GM23338 (cell line): Measurements from ENCODE around the gene COBL. TPM values are rescaled to one million over a fixed set of nuclear protein-coding genes. Genes with fewer than 3 reads are reported as not detected.

ENCODE experiments used
- ATAC-seq: fragments of 200-7000 bp; cut with Tn5 transposase; 3 replicates; pipeline ENCODE4 v1.9.1; 2020
- DNase-seq: peaks from one replicate; pipeline ENCODE4 v3.0.0-alpha.2; 2015; ENCODE audit warnings: low spot score
- H2AFZ ChIP-seq: fragments of 200-600 bp; sonication (generic); 2 replicates; pipeline ENCODE4 v1.8.0; 2016; ENCODE audit warnings: antibody characterized with exemption, mild to moderate bottlenecking, moderate library complexity
- H3F3A ChIP-seq: fragments of 200-600 bp; sonication (generic); replicated peaks from 2 replicates; pipeline ENCODE4 v1.8.0; 2017; ENCODE audit warnings: antibody characterized with exemption, mixed run types, low read depth
- H3K27ac ChIP-seq: fragments of 200-600 bp; sonication (generic); 2 replicates; pipeline ENCODE4 v1.6.1; 2016; ENCODE audit warnings: low read depth
- H3K27me3 ChIP-seq: fragments of 200-600 bp; sonication (generic); 2 replicates; pipeline ENCODE4 v1.8.0; 2016; ENCODE audit warnings: mild to moderate bottlenecking, mixed run types, moderate library complexity; ENCODE audit not compliant: insufficient read depth
- H3K36me3 ChIP-seq: fragments of 200-600 bp; sonication (generic); 2 replicates; pipeline ENCODE4 v1.8.0; 2016; ENCODE audit warnings: mild to moderate bottlenecking; ENCODE audit not compliant: insufficient read depth
- H3K4me1 ChIP-seq: fragments of 200-600 bp; sonication (generic); 2 replicates; pipeline ENCODE4 v1.8.0; 2016; ENCODE audit warnings: mild to moderate bottlenecking, moderate library complexity; ENCODE audit not compliant: insufficient read depth
- H3K4me2 ChIP-seq: fragments of 200-600 bp; sonication (generic); 2 replicates; pipeline ENCODE4 v1.7.1; 2017; ENCODE audit warnings: mixed run types
- H3K4me3 ChIP-seq: fragments of 200-600 bp; sonication (generic); 2 replicates; pipeline ENCODE4 v1.6.1; 2016; ENCODE audit warnings: mixed run types
- H3K79me2 ChIP-seq: fragments of 200-600 bp; sonication (generic); replicated peaks from 2 replicates; pipeline ENCODE4 v1.8.0; 2017; ENCODE audit warnings: mild to moderate bottlenecking; ENCODE audit not compliant: insufficient read depth
- H3K9me2 ChIP-seq: fragments of 200-600 bp; sonication (generic); 2 replicates; pipeline ENCODE4 v1.8.0; 2017; ENCODE audit not compliant: insufficient read depth
- H4K20me1 ChIP-seq: fragments of 200-600 bp; sonication (generic); replicated peaks from 2 replicates; pipeline ENCODE4 v1.8.0; 2017; ENCODE audit warnings: mild to moderate bottlenecking; ENCODE audit not compliant: insufficient read depth
- H3K27ac Mint-ChIP-seq: 2 replicates; pipeline ENCODE4 v1.8.0; 2020; ENCODE audit warnings: inconsistent platforms, mild to moderate bottlenecking, moderate library complexity, mixed read lengths
- H3K27me3 Mint-ChIP-seq: 3 replicates; pipeline ENCODE4 v1.8.0; 2022; ENCODE audit warnings: low read depth, mild to moderate bottlenecking, moderate library complexity, mixed read lengths, inconsistent platforms; ENCODE audit not compliant: insufficient read depth, poor library complexity
- H3K36me3 Mint-ChIP-seq: 3 replicates; pipeline ENCODE4 v1.8.0; 2021; ENCODE audit warnings: low read depth, mild to moderate bottlenecking, inconsistent platforms, moderate library complexity, mixed read lengths
- H3K4me1 Mint-ChIP-seq: 3 replicates; pipeline ENCODE4 v1.8.0; 2020; ENCODE audit warnings: mild to moderate bottlenecking, inconsistent platforms, mixed read lengths
- H3K4me3 Mint-ChIP-seq: 3 replicates; pipeline ENCODE4 v1.8.0; 2021; ENCODE audit warnings: moderate library complexity, mild to moderate bottlenecking, inconsistent platforms, mixed read lengths
- H3K9me3 Mint-ChIP-seq: 3 replicates; pipeline ENCODE4 v1.8.0; 2020; ENCODE audit warnings: moderate library complexity, mild to moderate bottlenecking, inconsistent platforms, mixed read lengths
- CREB1 ChIP-seq: fragments of 250-450 bp; sonication (Bioruptor Pico); IDR thresholded peaks from 2 replicates; pipeline ENCODE4 v1.5.0; 2020; ENCODE audit warnings: low read depth, mild to moderate bottlenecking, moderate library complexity
- EZH2 ChIP-seq: fragments of 200-600 bp; sonication (generic); IDR thresholded peaks from one replicate; pipeline ENCODE4 v1.8.0; 2017; ENCODE audit warnings: antibody characterized with exemption, mild to moderate bottlenecking, low read depth; ENCODE audit not compliant: unreplicated experiment
- EZH2phosphoT487 ChIP-seq: fragments of 200-600 bp; sonication (generic); IDR thresholded peaks from one replicate; pipeline ENCODE4 v1.8.1; 2018; ENCODE audit warnings: antibody characterized with exemption; ENCODE audit not compliant: unreplicated experiment
- JUNB ChIP-seq: IDR thresholded peaks from one replicate; pipeline ENCODE4 v1.6.1; 2016; ENCODE audit warnings: antibody characterized with exemption; ENCODE audit not compliant: unreplicated experiment
- NANOG ChIP-seq: IDR thresholded peaks from 2 replicates; pipeline ENCODE4 v1.6.1; 2016; ENCODE audit warnings: antibody characterized with exemption, borderline replicate concordance
- POLR2AphosphoS5 ChIP-seq: IDR thresholded peaks from 2 replicates; pipeline ENCODE4 v1.6.1; 2016; ENCODE audit warnings: antibody characterized with exemption, low read depth
- STAT1 ChIP-seq: IDR thresholded peaks from one replicate; pipeline ENCODE4 v1.6.1; 2016; ENCODE audit warnings: antibody characterized with exemption; ENCODE audit not compliant: unreplicated experiment
- ZNF114 ChIP-seq: fragments of 250-450 bp; sonication (Bioruptor Pico); IDR thresholded peaks from 2 replicates; pipeline ENCODE4 v1.5.0; 2020; ENCODE audit warnings: mild to moderate bottlenecking, moderate library complexity
- ZNF331 ChIP-seq: fragments of 250-450 bp; sonication (Bioruptor Pico); IDR thresholded peaks from 2 replicates; pipeline ENCODE4 v1.5.0; 2020; ENCODE audit warnings: low read depth, mild to moderate bottlenecking, moderate library complexity
- polyA plus RNA-seq: library from polyadenylated mRNA; unstranded; fragments of >200 nt; fragmentation: Nextera tagmentation; extraction: Ambion mirVana; gene quantifications from 2 replicates; pipeline ENCODE4 v1.2.1, GENCODE V29; 2016
- total RNA-seq: library from RNA; depleted of rRNA; stranded (reverse); fragments of >200 nt; shearing (Covaris generic); gene quantifications from 2 replicates; pipeline ENCODE4 v1.2.3, GENCODE V29; 2014
- TF ChIP-seq, protein P1 (sequence below): fragments of 250-450 bp; sonication (Bioruptor Pico); IDR thresholded peaks from 2 replicates; pipeline ENCODE4 v1.5.0; 2020; ENCODE audit warnings: mild to moderate bottlenecking, moderate library complexity
- TF ChIP-seq, protein P2 (sequence below): IDR thresholded peaks from one replicate; pipeline ENCODE4 v1.6.1; 2018; ENCODE audit warnings: antibody characterized with exemption; ENCODE audit not compliant: unreplicated experiment
- TF ChIP-seq, protein P3 (sequence below): IDR thresholded peaks from 2 replicates; pipeline ENCODE4 v1.6.1; 2016; ENCODE audit warnings: antibody characterized with exemption
- TF ChIP-seq, protein P4 (sequence below), 2 experiments: fragments of 200-600 bp in 1 of 2; sonication (generic) in 1 of 2; conservative IDR thresholded peaks; 2 replicates each; pipeline versions ENCODE4 v1.5.1 to v1.6.1; 2016 to 2017; ENCODE audit warnings: antibody characterized with exemption in 2 of 2, low read depth in 2 of 2, mild to moderate bottlenecking in 2 of 2, moderate library complexity in 1 of 2

The COBL gene
- total and polyA plus RNA-seq, 2 experiments from 2014 or later = 18.3 to 51.9 TPM

DNA sequence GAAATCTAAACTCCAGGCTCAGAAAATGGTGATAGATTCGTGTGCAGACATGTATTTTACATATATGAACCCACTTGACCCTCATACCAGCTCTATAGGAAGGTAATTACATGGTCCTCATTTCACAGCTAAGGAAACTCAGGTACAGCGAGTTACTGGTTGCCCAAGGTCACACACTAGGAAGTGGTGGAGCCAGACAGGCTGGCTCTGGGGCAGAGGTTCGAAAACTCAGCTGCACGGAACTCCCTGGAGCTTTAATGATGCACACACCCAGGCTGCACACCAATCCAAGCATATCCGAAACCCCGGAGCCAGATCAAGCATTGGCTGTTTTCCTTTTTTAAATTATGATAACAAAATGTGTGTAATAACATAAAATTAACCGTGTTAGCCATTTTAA, 172.4 kb downstream of the COBL start:
- no peaks in the 10 kb centered on the region for H3F3A ChIP-seq
- 0 out of 2 replicates have a peak, but pooled peaks cover 3% of the 10 kb centered on the region for H4K20me1 ChIP-seq
- Mint-ChIP-seq H3K4me3 (no peak overlapping the region), H3K27ac (no peak overlapping the region), H3K27me3 (peaks cover 6% of the 10 kb centered on the region), H3K9me3 (peaks cover 35% of the 10 kb centered on the region), H3K36me3 (peaks cover 38% of the 10 kb centered on the region), H3K4me1 (peaks cover 30% of the 10 kb centered on the region)
- H3K27ac ChIP-seq = no peak overlapping the region; the same call in 1 of the 2 replicates
- no peak overlapping the region for H3K4me3 ChIP-seq
- H2AFZ ChIP-seq = no peak overlapping the region
- no peaks in the 10 kb centered on the region for H3K9me2 ChIP-seq
- no peaks in the 10 kb centered on the region for H3K27me3 ChIP-seq
- H3K4me1 ChIP-seq = peaks cover 21% of the 10 kb centered on the region
- no peak for ATAC-seq
- H3K36me3 ChIP-seq = peaks cover 7% of the 10 kb centered on the region; the same call in 1 of the 2 replicates
- DNase-seq = no peak
- TF ChIP-seq JUNB = no peak
- TF ChIP-seq ZNF331 (CRISPR knock-in tag) = no peak
- TF ChIP-seq, protein P1, sequence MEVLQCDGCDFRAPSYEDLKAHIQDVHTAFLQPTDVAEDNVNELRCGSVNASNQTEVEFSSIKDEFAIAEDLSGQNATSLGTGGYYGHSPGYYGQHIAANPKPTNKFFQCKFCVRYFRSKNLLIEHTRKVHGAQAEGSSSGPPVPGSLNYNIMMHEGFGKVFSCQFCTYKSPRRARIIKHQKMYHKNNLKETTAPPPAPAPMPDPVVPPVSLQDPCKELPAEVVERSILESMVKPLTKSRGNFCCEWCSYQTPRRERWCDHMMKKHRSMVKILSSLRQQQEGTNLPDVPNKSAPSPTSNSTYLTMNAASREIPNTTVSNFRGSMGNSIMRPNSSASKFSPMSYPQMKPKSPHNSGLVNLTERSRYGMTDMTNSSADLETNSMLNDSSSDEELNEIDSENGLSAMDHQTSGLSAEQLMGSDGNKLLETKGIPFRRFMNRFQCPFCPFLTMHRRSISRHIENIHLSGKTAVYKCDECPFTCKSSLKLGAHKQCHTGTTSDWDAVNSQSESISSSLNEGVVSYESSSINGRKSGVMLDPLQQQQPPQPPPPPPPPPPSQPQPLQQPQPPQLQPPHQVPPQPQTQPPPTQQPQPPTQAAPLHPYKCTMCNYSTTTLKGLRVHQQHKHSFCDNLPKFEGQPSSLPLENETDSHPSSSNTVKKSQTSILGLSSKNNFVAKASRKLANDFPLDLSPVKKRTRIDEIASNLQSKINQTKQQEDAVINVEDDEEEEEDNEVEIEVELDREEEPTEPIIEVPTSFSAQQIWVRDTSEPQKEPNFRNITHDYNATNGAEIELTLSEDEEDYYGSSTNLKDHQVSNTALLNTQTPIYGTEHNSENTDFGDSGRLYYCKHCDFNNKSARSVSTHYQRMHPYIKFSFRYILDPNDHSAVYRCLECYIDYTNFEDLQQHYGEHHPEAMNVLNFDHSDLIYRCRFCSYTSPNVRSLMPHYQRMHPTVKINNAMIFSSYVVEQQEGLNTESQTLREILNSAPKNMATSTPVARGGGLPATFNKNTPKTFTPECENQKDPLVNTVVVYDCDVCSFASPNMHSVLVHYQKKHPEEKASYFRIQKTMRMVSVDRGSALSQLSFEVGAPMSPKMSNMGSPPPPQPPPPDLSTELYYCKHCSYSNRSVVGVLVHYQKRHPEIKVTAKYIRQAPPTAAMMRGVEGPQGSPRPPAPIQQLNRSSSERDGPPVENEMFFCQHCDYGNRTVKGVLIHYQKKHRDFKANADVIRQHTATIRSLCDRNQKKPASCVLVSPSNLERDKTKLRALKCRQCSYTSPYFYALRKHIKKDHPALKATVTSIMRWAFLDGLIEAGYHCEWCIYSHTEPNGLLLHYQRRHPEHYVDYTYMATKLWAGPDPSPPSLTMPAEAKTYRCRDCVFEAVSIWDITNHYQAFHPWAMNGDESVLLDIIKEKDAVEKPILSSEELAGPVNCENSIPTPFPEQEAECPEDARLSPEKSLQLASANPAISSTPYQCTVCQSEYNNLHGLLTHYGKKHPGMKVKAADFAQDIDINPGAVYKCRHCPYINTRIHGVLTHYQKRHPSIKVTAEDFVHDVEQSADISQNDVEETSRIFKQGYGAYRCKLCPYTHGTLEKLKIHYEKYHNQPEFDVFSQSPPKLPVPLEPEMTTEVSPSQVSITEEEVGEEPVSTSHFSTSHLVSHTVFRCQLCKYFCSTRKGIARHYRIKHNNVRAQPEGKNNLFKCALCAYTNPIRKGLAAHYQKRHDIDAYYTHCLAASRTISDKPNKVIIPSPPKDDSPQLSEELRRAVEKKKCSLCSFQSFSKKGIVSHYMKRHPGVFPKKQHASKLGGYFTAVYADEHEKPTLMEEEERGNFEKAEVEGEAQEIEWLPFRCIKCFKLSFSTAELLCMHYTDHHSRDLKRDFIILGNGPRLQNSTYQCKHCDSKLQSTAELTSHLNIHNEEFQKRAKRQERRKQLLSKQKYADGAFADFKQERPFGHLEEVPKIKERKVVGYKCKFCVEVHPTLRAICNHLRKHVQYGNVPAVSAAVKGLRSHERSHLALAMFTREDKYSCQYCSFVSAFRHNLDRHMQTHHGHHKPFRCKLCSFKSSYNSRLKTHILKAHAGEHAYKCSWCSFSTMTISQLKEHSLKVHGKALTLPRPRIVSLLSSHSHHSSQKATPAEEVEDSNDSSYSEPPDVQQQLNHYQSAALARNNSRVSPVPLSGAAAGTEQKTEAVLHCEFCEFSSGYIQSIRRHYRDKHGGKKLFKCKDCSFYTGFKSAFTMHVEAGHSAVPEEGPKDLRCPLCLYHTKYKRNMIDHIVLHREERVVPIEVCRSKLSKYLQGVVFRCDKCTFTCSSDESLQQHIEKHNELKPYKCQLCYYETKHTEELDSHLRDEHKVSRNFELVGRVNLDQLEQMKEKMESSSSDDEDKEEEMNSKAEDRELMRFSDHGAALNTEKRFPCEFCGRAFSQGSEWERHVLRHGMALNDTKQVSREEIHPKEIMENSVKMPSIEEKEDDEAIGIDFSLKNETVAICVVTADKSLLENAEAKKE (CRISPR knock-in tag) = no peak
- TF ChIP-seq, protein P2, sequence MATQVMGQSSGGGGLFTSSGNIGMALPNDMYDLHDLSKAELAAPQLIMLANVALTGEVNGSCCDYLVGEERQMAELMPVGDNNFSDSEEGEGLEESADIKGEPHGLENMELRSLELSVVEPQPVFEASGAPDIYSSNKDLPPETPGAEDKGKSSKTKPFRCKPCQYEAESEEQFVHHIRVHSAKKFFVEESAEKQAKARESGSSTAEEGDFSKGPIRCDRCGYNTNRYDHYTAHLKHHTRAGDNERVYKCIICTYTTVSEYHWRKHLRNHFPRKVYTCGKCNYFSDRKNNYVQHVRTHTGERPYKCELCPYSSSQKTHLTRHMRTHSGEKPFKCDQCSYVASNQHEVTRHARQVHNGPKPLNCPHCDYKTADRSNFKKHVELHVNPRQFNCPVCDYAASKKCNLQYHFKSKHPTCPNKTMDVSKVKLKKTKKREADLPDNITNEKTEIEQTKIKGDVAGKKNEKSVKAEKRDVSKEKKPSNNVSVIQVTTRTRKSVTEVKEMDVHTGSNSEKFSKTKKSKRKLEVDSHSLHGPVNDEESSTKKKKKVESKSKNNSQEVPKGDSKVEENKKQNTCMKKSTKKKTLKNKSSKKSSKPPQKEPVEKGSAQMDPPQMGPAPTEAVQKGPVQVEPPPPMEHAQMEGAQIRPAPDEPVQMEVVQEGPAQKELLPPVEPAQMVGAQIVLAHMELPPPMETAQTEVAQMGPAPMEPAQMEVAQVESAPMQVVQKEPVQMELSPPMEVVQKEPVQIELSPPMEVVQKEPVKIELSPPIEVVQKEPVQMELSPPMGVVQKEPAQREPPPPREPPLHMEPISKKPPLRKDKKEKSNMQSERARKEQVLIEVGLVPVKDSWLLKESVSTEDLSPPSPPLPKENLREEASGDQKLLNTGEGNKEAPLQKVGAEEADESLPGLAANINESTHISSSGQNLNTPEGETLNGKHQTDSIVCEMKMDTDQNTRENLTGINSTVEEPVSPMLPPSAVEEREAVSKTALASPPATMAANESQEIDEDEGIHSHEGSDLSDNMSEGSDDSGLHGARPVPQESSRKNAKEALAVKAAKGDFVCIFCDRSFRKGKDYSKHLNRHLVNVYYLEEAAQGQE = no peak
- no peak for TF ChIP-seq EZH2phosphoT487
- TF ChIP-seq POLR2AphosphoS5 = no peak
- TF ChIP-seq EZH2 = no peak
- no peak for TF ChIP-seq ZNF114 (CRISPR knock-in tag)
- TF ChIP-seq, protein P3, sequence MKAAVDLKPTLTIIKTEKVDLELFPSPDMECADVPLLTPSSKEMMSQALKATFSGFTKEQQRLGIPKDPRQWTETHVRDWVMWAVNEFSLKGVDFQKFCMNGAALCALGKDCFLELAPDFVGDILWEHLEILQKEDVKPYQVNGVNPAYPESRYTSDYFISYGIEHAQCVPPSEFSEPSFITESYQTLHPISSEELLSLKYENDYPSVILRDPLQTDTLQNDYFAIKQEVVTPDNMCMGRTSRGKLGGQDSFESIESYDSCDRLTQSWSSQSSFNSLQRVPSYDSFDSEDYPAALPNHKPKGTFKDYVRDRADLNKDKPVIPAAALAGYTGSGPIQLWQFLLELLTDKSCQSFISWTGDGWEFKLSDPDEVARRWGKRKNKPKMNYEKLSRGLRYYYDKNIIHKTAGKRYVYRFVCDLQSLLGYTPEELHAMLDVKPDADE = no peak
- TF ChIP-seq CREB1 (CRISPR knock-in tag) = no peak
- no peak for TF ChIP-seq NANOG
- TF ChIP-seq, protein P4, sequence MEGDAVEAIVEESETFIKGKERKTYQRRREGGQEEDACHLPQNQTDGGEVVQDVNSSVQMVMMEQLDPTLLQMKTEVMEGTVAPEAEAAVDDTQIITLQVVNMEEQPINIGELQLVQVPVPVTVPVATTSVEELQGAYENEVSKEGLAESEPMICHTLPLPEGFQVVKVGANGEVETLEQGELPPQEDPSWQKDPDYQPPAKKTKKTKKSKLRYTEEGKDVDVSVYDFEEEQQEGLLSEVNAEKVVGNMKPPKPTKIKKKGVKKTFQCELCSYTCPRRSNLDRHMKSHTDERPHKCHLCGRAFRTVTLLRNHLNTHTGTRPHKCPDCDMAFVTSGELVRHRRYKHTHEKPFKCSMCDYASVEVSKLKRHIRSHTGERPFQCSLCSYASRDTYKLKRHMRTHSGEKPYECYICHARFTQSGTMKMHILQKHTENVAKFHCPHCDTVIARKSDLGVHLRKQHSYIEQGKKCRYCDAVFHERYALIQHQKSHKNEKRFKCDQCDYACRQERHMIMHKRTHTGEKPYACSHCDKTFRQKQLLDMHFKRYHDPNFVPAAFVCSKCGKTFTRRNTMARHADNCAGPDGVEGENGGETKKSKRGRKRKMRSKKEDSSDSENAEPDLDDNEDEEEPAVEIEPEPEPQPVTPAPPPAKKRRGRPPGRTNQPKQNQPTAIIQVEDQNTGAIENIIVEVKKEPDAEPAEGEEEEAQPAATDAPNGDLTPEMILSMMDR (conservative IDR thresholded peaks at IDR 0.05; ENCODE audit: low read depth in 2 of 2) = no peak
- TF ChIP-seq STAT1 = no peak
- H3K79me2 ChIP-seq = peaks cover 8% of the 10 kb centered on the region; the same call in 1 of the 2 replicates
- H3K4me2 ChIP-seq = no peak overlapping the region
